AG09309 (cell line): ENCODE measurements around the gene SCUBE1.

Experiments used
- DNase-seq: peaks from one replicate; pipeline ENCODE4 v3.0.0-alpha.2; 2010; ENCODE audit warnings: low read depth
- H3K4me3 ChIP-seq: 2 replicates; pipeline ENCODE4 v1.5.1; 2011; ENCODE audit warnings: mild to moderate bottlenecking, low read depth, low read length, moderate library complexity; ENCODE audit not compliant: control insufficient read depth
- TF ChIP-seq, protein P1 (sequence below): IDR thresholded peaks from 2 replicates; pipeline ENCODE4 v1.5.1; 2011; ENCODE audit warnings: mild to moderate bottlenecking, low read depth, low read length, inconsistent platforms; ENCODE audit not compliant: insufficient read depth, control insufficient read depth; ENCODE audit errors: missing control alignments

The SCUBE1 gene

GRCh38 chr22:43226377-43227238 is 116.6 kb downstream of the SCUBE1 start:
- no peak for DNase-seq
- TF ChIP-seq, protein P1, sequence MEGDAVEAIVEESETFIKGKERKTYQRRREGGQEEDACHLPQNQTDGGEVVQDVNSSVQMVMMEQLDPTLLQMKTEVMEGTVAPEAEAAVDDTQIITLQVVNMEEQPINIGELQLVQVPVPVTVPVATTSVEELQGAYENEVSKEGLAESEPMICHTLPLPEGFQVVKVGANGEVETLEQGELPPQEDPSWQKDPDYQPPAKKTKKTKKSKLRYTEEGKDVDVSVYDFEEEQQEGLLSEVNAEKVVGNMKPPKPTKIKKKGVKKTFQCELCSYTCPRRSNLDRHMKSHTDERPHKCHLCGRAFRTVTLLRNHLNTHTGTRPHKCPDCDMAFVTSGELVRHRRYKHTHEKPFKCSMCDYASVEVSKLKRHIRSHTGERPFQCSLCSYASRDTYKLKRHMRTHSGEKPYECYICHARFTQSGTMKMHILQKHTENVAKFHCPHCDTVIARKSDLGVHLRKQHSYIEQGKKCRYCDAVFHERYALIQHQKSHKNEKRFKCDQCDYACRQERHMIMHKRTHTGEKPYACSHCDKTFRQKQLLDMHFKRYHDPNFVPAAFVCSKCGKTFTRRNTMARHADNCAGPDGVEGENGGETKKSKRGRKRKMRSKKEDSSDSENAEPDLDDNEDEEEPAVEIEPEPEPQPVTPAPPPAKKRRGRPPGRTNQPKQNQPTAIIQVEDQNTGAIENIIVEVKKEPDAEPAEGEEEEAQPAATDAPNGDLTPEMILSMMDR: peak; percentile 21
- H3K4me3 ChIP-seq: no peak overlapping the region

GRCh38 chr22:43225609-43226008 is 117.6 kb downstream of the SCUBE1 start:
- no peak for DNase-seq
- TF ChIP-seq, protein P1: no peak
- no peak overlapping the region for H3K4me3 ChIP-seq

DNA sequence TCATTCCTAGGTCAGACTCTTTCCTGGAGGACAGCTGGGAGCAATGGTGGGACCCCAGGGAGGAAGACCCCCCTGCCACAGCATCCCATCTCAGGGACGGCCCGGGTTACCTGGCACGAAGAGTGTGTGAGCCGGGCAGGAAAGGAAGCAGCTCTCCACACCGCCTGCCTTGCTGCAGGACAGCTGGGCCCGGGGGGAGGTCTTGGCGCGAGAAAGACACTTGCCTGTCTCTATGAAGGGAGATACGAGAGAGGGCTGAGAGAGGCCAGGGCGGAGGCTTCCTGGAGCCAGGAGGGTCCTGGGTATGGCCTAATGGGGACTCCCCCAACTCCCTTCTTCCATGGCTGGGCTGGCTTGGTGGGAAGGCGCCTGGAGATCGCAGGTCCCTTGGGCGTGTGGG is 120.2 kb downstream of the SCUBE1 start:
- TF ChIP-seq, protein P1: no peak
- H3K4me3 ChIP-seq: no peak overlapping the region
- DNase-seq: no peak

DNA sequence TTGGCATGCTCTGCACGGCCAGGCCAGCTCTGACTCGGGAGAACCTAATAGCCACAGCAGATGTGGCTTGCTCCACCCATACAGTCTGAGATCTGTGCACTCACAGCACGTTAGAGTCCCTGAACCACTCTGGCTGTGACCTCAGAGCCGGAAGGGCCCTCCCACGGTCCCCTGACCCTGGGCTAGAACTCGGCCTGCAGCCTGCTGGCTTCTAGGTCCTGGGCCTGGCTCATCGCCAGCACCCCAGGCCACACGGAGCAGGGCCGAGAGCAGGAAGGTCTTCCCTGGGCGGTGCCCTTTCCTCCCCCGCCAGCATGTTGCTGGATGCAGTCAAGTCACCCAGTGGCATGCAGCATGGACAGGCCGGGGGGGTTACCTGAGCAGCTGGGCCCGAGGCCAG is 120.9 kb downstream of the SCUBE1 start:
- TF ChIP-seq, protein P1: no peak
- H3K4me3 ChIP-seq: no peak overlapping the region
- no peak for DNase-seq

- no peak overlapping the region for H3K4me3 ChIP-seq
- DNase-seq: no peak
- TF ChIP-seq, protein P1: no peak
Observed at GRCh38 chr22:43220625-43221380, 122.4 kb downstream of the SCUBE1 start.

DNA sequence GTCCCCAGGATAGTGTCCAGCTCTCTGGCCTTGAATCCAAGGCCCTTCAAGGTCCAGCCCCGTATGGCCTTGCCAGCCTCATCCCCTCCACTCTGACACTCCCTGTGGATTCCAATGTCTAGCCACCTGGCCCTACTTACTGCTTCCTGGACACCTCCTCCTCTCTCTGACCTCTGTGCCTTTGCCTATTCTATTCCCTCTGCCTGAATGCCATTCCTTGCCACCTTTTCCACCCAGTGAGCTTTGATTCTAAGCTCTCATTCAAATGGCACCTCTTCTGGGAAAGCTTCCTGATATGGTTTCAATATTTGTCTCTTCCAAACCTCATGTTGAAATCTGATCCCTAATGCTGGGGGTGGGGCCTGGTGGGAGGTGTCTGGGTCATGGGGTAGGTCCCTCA is 124.4 kb downstream of the SCUBE1 start:
- TF ChIP-seq, protein P1: no peak
- no peak overlapping the region for H3K4me3 ChIP-seq
- DNase-seq: no peak
